Esophagus (tissue), 2 donors: ENCODE measurements around the gene POU2F1. TPM values are rescaled to one million over a fixed set of nuclear protein-coding genes. Genes with fewer than 3 reads are reported as not detected.
"Not testable (repeated sequence)": the region's sequence is repeated elsewhere in the genome, so short reads cannot be mapped to it uniquely, and the experiment has no call there.

ENCODE experiments used
- H3K27ac ChIP-seq, 2 donors: one replicate each; pipeline ENCODE4 v1.5.1; 2013; ENCODE audit warnings: low read depth in 2 of 2, mild to moderate bottlenecking in 2 of 2, inconsistent platforms in 1 of 2, low read length in 1 of 2, moderate library complexity in 1 of 2
- H3K27me3 ChIP-seq, 2 donors: one replicate each; pipeline ENCODE4 v1.6.1; 2013; ENCODE audit warnings: low read length in 2 of 2, control low read depth in 1 of 2, mild to moderate bottlenecking in 1 of 2; ENCODE audit not compliant: insufficient read depth in 2 of 2, control insufficient read depth in 1 of 2
- H3K36me3 ChIP-seq, 2 donors: one replicate each; pipeline ENCODE4 v1.6.1; 2013; ENCODE audit warnings: low read length in 1 of 2; ENCODE audit not compliant: control insufficient read depth in 2 of 2, insufficient read depth in 2 of 2
- H3K4me1 ChIP-seq, 2 donors: one replicate each; pipeline ENCODE4 v1.6.1; 2013; ENCODE audit warnings: low read length in 1 of 2; ENCODE audit not compliant: control insufficient read depth in 2 of 2, insufficient read depth in 2 of 2
- H3K4me3 ChIP-seq, 2 donors: one replicate each; pipeline ENCODE4 v1.5.1; 2013; ENCODE audit warnings: low read length in 2 of 2, mild to moderate bottlenecking in 2 of 2, low read depth in 1 of 2, moderate library complexity in 1 of 2
- H3K9me3 ChIP-seq, 2 donors: one replicate each; pipeline ENCODE4 v1.6.1; 2013; ENCODE audit warnings: mild to moderate bottlenecking in 2 of 2, low read depth in 1 of 2, low read length in 1 of 2, moderate library complexity in 1 of 2; ENCODE audit not compliant: control insufficient read depth in 2 of 2, insufficient read depth in 1 of 2
- WGBS, 2 donors: extraction: QIAGEN DNeasy Blood & Tissue Kit; methylation state at CpG; one replicate each; pipeline ENCODE4 v1.1.7; 2013; 5-methylcytosine and 5-hydroxymethylcytosine counted together
- polyA plus RNA-seq, 2 donors: library from polyadenylated mRNA; stranded (reverse); fragments of 200-250 nt; gene quantifications; one replicate each; pipeline ENCODE4 v1.2.3, GENCODE V29; 2013
- donor health status: healthy with polysubstance abuse.
- donor health status: Bipolar disorder and iron deficiency.

POU2F1 gene
- polyA plus RNA-seq, 2 donors = 1.3 to 1.5 TPM

DNA sequence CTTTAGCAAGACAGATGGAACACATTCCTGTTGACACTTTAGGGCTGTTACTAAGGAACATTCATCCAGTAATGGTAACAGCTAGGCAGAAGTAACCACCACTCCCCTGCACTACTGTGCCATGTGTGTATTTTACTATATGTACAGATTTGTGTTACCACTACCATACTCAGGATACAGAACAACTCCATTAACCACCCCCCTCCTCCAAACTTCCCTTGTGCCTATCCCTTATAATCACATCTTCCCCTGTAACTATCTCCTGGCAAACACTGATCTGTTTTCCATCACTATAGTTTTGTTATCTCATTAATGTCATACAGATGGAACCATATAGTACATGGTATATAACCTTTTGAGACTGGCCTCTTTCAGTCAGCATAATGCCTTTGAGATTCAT is 3.9 kb upstream of the POU2F1 start:
- no peaks in the 10 kb centered on the region for H3K36me3 ChIP-seq
- H3K9me3 ChIP-seq = no peaks in the 10 kb centered on the region
- H3K4me3 ChIP-seq = no peak overlapping the region
- H3K4me1 ChIP-seq = no peaks in the 10 kb centered on the region
- H3K27me3 ChIP-seq = no peaks in the 10 kb centered on the region
- no peak overlapping the region for H3K27ac ChIP-seq

DNA sequence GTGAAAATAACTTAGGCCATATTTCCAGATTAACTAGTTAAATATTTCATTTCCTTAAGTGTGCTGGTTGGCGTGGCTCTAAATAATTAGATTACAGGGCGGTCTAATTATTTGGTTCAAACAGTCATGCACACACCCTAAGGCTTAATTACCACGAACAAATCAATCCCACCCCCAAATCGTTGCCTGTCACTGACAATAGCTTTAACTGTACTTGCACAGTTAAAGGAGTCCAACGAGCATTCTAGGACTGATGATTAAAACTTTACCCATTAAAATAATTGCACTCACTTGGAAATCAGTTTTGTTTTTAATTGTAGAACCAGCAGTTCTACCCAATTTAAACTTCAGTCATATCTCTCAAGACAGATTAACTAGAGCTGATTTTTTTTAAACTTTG is 1.5 kb upstream of the POU2F1 start:
- no peak overlapping the region for H3K27ac ChIP-seq
- H3K27me3 ChIP-seq = no peaks in the 10 kb centered on the region
- H3K9me3 ChIP-seq = no peaks in the 10 kb centered on the region
- no peaks in the 10 kb centered on the region for H3K4me1 ChIP-seq
- H3K4me3 ChIP-seq = peak overlapping the region in 1 of 2 donors; percentile 68
- WGBS, 2 donors = 24 to 27% methylated on average over 5 of the region's 5 CpGs
- H3K36me3 ChIP-seq = no peaks in the 10 kb centered on the region

DNA sequence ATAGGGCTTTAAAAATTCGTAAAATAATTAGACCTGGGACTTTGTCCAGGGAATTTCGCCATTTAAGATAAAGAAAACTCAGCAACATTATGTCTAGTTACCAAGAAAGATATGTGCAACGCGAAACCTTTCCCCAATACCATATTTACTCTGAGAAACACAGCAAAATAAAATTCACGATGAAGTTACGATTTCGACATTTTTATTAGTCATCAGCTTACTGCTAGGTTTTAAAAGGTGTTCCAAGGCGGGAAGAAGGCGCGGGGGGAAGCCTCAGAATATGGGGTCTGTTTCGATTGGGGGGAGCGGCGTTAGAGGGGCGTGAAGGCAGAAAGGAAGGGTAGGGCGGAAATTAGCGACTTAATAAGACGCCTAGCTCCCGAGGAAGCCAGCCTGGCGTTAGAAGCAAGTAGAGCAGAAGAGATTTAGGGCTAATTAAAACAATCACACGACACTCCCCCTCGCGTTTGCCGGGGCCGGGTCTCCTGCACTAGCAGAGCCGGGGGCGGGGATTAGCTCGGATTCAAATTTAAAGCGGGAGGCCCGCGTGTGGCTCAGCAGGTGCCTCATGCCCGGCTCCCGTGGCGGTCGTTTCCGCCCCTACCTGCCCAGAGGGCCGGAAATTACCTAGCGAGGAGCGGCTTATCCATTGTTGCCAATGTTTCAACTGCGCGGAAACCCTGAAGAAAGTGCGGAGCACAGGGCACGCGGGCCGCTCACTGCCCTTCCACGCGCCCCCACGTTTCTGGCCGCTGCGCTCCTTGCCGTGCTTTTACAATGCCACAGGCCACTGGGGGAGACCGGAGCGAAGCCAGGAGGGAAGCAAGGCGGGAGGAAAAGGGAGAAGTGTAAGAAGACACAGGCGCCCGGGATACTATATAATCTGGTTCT is 795 bp upstream of the POU2F1 start:
- Histone ChIP-seq H3K4me3 (peak overlapping the region; percentile 68 to 81), H3K27ac (peak overlapping the region; percentile 93 to 98), H3K9me3 (no peaks in the 10 kb centered on the region), H3K27me3 (no peaks in the 10 kb centered on the region), H3K36me3 (no peaks in the 10 kb centered on the region), H3K4me1 (no peaks in the 10 kb centered on the region)
- whole genome bisulfite sequencing, 2 donors = 0 to 1% methylated on average over 55 of the region's 55 CpGs

DNA sequence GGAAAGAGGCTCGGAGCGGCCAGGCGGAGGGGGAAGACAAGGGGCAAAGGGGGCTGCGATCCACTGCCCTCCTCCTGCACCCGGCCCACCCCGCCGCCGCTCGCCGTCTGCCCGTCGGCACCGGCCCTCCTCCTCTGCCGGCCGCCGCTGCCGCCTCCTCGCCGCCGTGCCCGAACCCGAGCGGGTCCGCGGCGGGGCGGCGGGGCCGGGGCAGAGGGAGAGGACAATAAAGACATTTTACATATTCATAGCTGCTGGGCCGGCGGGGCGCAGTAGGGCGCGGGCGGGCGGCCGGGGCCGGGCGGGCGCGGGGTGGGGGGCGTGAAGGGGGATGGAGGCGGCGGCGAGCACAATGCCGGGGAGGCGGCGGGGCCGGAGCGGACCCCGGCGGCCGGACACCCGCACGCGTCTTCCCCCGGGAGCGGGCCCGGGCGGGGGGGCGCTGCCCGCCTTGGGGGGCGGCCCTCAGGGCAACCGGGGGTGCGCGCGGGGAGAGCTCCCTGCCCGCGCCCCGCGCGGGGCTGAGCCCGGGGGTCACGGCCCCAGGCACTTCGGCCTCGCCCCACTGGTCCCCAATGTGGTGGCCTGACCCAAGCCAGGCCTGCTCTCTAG is 546 bp downstream of the POU2F1 start:
- H3K4me3 ChIP-seq = peak overlapping the region; percentile 72 to 87
- no peaks in the 10 kb centered on the region for H3K27me3 ChIP-seq
- 0 to 1% methylated on average over 6 to 76 of the region's 76 CpGs for WGBS, 2 donors
- no peaks in the 10 kb centered on the region for H3K36me3 ChIP-seq
- no peaks in the 10 kb centered on the region for H3K4me1 ChIP-seq
- H3K27ac ChIP-seq = peak overlapping the region; percentile 91 to 95
- H3K9me3 ChIP-seq = no peaks in the 10 kb centered on the region

DNA sequence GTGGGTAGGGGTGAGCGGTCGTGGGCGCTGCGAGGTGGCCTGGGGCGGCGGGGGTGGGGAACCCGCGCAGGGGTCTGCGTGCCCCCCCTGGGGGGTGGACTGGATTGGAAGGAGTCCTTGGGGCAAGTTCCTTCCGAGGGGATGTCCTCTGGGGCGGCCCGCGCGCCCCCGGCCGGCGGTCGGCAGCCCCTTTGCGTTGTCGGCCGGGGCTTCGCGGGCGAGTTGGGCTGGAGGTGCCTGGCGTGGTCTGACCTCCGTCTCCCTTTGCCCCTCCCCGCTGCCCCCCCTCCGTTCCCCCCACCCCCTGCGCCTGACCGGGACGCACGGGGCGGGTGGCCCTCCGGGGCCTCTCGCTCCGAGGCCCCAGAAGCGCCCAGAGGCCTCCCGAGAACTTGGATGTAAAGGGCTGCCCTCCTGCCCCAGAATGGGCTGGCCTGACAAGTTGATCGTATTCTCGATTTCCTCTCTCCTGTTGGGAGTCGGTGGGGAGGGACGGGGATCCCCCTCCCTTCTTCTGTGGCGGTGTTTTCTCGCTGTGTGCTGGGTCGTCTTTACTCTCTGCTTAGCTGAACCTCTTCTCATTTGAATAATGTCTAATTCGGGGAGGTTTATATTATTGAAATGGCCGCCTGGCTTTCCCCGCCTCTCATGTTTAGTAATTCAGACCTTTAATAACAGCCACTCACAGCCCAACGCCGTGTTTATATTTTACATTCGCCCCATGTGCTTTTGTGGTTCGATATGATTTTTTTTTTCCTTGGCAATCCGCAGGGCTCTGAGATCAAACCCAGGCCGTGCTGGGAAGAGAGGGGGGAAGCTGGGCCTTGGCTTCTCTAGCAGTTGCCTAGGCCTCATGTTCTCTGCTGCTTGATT is 1.3 kb downstream of the POU2F1 start:
- no peaks in the 10 kb centered on the region for H3K9me3 ChIP-seq
- H3K27me3 ChIP-seq = no peaks in the 10 kb centered on the region
- peak overlapping the region; percentile 72 to 87 for H3K4me3 ChIP-seq
- WGBS, 2 donors = 0% methylated on average over 43 to 54 of the region's 54 CpGs
- H3K36me3 ChIP-seq = no peaks in the 10 kb centered on the region
- H3K27ac ChIP-seq = peak overlapping the region; percentile 91 to 95
- H3K4me1 ChIP-seq = no peaks in the 10 kb centered on the region

DNA sequence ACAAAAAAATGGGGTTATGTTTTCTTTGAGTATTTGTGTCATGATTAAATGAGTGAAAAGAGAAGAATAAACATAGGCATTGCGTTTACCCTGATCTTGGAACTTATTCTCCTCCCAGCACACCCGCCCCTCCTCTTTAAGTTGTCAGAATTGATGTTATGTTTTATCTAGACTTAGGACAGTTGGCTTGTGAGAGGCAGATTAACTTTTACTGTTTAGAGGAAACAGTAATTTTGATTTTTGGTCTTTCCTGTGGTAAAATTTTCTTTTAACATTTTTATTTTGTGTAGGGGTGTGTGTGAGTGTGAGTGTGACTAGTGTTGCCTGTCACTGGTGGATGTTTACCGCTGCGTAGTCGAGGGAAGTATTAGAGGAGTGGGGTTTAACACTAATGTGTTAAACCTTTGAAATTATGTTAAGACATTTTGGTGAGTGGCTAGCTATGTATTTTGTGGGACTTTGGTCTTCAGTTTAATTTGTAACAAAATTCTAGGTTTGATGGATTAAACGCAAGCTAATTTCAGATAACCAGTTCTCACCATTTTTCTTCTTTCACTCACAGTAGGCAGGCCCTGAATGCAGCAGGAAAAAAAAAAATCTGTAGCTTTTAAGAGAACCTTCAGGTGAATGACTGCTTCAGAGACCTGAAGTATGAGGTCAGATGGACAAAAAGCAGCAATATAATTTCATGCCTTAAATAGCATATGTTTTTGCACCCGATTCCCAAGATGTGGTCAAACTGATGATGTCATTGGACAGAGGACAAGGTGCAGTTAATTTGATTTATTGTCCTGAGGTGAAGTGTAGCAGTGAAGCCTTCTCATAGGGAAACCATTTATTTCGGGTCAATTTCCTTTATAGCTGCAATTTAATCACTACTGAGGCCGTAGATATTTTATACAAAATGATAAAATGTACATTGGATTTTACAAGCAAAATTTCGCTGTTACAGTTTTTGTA is 2.7 kb downstream of the POU2F1 start:
- 77 to 78% methylated on average over 10 of the region's 10 CpGs for WGBS, 2 donors
- Histone ChIP-seq H3K9me3 (no peaks in the 10 kb centered on the region), H3K27ac (no peak overlapping the region), H3K27me3 (no peaks in the 10 kb centered on the region), H3K4me1 (no peaks in the 10 kb centered on the region), H3K4me3 (no peak overlapping the region), H3K36me3 (no peaks in the 10 kb centered on the region)

DNA sequence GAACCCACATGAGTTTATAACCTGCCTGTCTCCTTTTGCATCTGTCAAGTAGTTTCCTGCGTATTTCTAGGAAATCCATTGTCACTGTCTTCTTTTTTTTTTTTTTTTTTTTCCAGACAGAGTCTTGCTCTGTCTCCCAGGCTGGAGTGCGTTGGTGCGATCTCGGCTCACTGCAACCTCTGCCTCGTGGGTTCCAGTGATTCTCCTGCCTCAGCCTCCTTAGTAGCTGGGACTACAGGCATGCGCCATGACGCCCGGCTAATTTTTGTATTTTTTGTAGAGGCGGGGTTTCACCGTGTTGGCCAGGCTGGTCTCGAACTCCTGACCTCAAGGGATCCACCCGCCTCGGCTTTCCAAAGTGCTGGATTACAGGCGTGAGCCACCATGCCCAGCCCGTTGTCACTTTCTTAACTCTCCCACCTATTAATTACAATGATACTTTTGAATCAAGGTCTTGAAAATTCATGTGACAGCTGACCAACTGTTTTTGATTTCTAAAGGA is 4.1 kb downstream of the POU2F1 start:
- not testable (repeated sequence) for H3K36me3 ChIP-seq, H3K4me3 ChIP-seq, H3K4me1 ChIP-seq, H3K9me3 ChIP-seq, H3K27ac ChIP-seq, H3K27me3 ChIP-seq
- WGBS, 2 donors = 90 to 92% methylated on average over 15 of the region's 15 CpGs

DNA sequence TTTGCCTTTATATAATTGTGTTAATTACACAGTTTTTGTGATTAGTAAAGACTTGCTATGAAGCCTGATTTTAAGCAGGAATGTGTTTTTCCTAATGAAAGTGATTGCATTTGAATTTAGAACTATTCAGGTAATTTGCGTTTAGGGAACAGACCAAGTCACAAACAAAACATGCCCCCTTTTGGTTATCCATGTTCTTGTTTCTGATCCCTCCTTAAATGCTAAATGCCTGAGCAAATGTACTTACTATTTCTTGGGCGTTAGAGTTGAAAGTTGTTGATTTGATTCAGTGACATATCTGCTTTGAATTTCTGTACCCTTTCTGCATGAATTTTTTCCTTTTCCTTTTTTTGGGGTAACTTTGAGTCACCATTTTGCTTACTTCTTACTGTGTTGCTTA is 5.2 kb downstream of the POU2F1 start:
- H3K27me3 ChIP-seq = no peaks in the 10 kb centered on the region
- no peaks in the 10 kb centered on the region for H3K4me1 ChIP-seq
- H3K9me3 ChIP-seq = no peaks in the 10 kb centered on the region
- H3K4me3 ChIP-seq = no peak overlapping the region
- 74 to 75% methylated on average over 2 of the region's 2 CpGs for WGBS, 2 donors
- no peak overlapping the region for H3K27ac ChIP-seq
- H3K36me3 ChIP-seq = no peaks in the 10 kb centered on the region
